Osteoblast (primary cell): ENCODE results near the gene NOTUM. TPM values are rescaled to one million over a fixed set of nuclear protein-coding genes. Genes with fewer than 3 reads are reported as not detected.

Experiments used
- DNase-seq: peaks from one replicate; pipeline ENCODE4 v3.0.0; 2011; ENCODE audit warnings: low spot score, mixed read lengths; ENCODE audit not compliant: insufficient read length; ENCODE audit errors: missing footprints
- H2AFZ ChIP-seq: 2 replicates; pipeline ENCODE4 v1.6.0; 2011; ENCODE audit warnings: mild to moderate bottlenecking, low read length
- H3K27ac ChIP-seq: 2 replicates; pipeline ENCODE4 v1.5.1; 2011; ENCODE audit warnings: mild to moderate bottlenecking, low read depth, low read length, moderate library complexity
- H3K27me3 ChIP-seq: 2 replicates; pipeline ENCODE4 v1.6.0; 2012; ENCODE audit warnings: mild to moderate bottlenecking, control low read depth, inconsistent platforms, low read length, moderate library complexity; ENCODE audit not compliant: insufficient read depth
- H3K36me3 ChIP-seq: 2 replicates; pipeline ENCODE4 v1.5.1; 2011; ENCODE audit warnings: mild to moderate bottlenecking, low read length, control low read depth, moderate library complexity; ENCODE audit not compliant: insufficient read depth
- H3K4me1 ChIP-seq: 2 replicates; pipeline ENCODE4 v1.5.1; 2011; ENCODE audit warnings: mild to moderate bottlenecking, low read length, control low read depth, moderate library complexity; ENCODE audit not compliant: insufficient read depth
- H3K4me2 ChIP-seq: 2 replicates; pipeline ENCODE4 v1.6.0; 2011; ENCODE audit warnings: mild to moderate bottlenecking, low read length; ENCODE audit not compliant: insufficient read depth
- H3K4me3 ChIP-seq: fragments of 200-600 bp; sonication (generic); 3 replicates; pipeline ENCODE4 v1.5.1; 2012; ENCODE audit warnings: mild to moderate bottlenecking, low read length, inconsistent platforms; ENCODE audit not compliant: insufficient read depth
- H3K79me2 ChIP-seq: 2 replicates; pipeline ENCODE4 v1.6.0; 2012; ENCODE audit warnings: mild to moderate bottlenecking, low read length, control low read depth, inconsistent platforms; ENCODE audit not compliant: insufficient read depth
- H3K9me3 ChIP-seq: 2 replicates; pipeline ENCODE4 v1.5.1; 2011; ENCODE audit warnings: low read depth, low read length, control low read depth
- H4K20me1 ChIP-seq: 2 replicates; pipeline ENCODE4 v1.6.0; 2012; ENCODE audit warnings: mild to moderate bottlenecking, low read length, control low read depth; ENCODE audit not compliant: insufficient read depth
- total RNA-seq: library from RNA; depleted of rRNA; stranded (reverse); fragments of >200 nt; gene quantifications from 2 replicates; pipeline ENCODE4 v1.2.3, GENCODE V29; 2012
- TF ChIP-seq, protein P1 (sequence below): IDR thresholded peaks from 2 replicates; pipeline ENCODE4 v1.5.1; 2011; ENCODE audit warnings: mild to moderate bottlenecking, low read depth, low read length, moderate library complexity; ENCODE audit errors: extremely low read depth

Gene NOTUM
- total RNA-seq, 1 donor, result 0.72 TPM

DNA sequence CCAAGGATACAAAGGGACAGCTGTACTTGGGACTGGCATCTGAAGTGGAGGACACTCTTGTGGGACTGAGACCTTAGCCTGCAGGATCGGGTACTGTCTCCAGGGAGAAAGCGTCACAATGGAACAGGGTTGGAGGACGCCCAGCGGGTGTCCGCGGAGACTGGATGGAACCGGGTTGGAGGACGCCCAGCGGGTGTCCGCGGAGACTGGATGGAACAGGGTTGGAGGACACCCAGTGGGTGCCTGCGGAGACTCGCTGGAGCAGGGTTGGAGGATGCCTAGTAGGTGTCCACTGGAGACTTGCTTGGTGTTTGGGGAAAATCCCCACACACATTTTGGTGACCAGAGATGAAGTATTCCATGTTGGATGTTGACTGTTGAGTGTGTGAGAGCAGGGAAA lies 13.8 kb downstream of the NOTUM start, which contains the start of gene MYADML2:
Gene MYADML2 (minus strand): TSS at position 45 of the 400 bp plus-strand sequence. CDS start 5,492 bp downstream, outside the sequence.
- H2AFZ ChIP-seq, result no peak within 1 kb of the TSS
- no peak within 1 kb of the TSS for H3K27ac ChIP-seq
- H3K27me3 ChIP-seq, result peaks cover 7% of the 10 kb centered on the region
- H3K36me3 ChIP-seq, result no peaks in the 10 kb centered on the region
- H3K4me2 ChIP-seq, result no peak within 1 kb of the TSS
- no peaks in the 10 kb centered on the region for H3K79me2 ChIP-seq
- no peaks in the 10 kb centered on the region for H3K9me3 ChIP-seq
- no peaks in the 10 kb centered on the region for H4K20me1 ChIP-seq
- H3K4me3 ChIP-seq, result no peak within 1 kb of the TSS
- no peak for DNase-seq
- H3K4me1 ChIP-seq, result no peaks in the 10 kb centered on the region
- TF ChIP-seq, protein P1, sequence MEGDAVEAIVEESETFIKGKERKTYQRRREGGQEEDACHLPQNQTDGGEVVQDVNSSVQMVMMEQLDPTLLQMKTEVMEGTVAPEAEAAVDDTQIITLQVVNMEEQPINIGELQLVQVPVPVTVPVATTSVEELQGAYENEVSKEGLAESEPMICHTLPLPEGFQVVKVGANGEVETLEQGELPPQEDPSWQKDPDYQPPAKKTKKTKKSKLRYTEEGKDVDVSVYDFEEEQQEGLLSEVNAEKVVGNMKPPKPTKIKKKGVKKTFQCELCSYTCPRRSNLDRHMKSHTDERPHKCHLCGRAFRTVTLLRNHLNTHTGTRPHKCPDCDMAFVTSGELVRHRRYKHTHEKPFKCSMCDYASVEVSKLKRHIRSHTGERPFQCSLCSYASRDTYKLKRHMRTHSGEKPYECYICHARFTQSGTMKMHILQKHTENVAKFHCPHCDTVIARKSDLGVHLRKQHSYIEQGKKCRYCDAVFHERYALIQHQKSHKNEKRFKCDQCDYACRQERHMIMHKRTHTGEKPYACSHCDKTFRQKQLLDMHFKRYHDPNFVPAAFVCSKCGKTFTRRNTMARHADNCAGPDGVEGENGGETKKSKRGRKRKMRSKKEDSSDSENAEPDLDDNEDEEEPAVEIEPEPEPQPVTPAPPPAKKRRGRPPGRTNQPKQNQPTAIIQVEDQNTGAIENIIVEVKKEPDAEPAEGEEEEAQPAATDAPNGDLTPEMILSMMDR, result no peak

DNA sequence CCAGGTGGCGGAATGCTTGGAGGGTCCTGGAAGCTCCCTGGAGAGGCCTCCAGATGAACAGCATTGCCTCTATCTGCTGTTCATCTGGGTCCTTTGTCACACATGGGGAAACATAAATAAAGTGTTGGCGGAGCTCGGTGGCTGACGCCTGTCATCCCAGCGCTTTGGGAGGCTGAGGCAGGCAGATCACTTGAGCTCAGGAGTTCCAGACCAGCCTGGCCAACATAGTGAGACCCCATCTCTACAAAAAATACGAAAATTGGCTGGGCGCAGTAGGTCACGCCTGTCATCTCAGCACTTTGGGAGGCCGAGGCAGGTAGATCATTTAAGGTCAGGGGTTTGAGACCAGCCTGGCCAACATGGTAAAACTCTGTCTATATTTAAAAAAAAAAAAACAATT lies 16.1 kb downstream of the NOTUM start:
- Histone ChIP-seq H3K27me3 (peaks cover 7% of the 10 kb centered on the region), H4K20me1 (no peaks in the 10 kb centered on the region), H2AFZ (no peak overlapping the region), H3K79me2 (no peaks in the 10 kb centered on the region), H3K4me1 (no peaks in the 10 kb centered on the region), H3K4me3 (no peak overlapping the region), H3K36me3 (no peaks in the 10 kb centered on the region), H3K9me3 (no peaks in the 10 kb centered on the region), H3K27ac (no peak overlapping the region), H3K4me2 (no peak overlapping the region)
- DNase-seq, result no peak
- TF ChIP-seq, protein P1, result no peak

DNA sequence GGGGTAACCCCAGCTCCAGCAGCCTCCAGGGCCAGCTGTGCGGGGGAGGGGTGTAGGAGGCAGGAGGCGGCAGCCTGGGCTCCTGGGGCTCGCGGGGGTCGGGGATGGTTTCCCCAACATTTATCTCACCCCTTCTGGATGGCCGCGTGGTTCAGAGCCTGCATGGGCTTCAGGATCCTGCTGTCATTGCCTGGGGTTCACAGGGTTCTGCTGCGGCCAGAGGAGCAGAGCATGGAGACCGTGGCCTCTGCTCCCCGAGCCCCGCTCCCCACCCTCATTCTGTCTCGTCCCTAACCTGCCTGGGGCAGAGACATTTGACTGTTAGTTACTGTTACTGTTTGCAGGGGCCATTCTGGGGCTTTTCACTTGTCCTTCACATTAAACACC lies 18.8 kb downstream of the NOTUM start:
- DNase-seq, result no peak
- Histone ChIP-seq H3K4me2 (no peak overlapping the region), H3K27me3 (peaks cover 7% of the 10 kb centered on the region), H3K79me2 (no peaks in the 10 kb centered on the region), H3K4me3 (no peak overlapping the region), H4K20me1 (no peaks in the 10 kb centered on the region), H3K9me3 (no peaks in the 10 kb centered on the region), H3K27ac (no peak overlapping the region), H3K36me3 (no peaks in the 10 kb centered on the region), H2AFZ (no peak overlapping the region), H3K4me1 (no peaks in the 10 kb centered on the region)
- TF ChIP-seq, protein P1, result no peak

DNA sequence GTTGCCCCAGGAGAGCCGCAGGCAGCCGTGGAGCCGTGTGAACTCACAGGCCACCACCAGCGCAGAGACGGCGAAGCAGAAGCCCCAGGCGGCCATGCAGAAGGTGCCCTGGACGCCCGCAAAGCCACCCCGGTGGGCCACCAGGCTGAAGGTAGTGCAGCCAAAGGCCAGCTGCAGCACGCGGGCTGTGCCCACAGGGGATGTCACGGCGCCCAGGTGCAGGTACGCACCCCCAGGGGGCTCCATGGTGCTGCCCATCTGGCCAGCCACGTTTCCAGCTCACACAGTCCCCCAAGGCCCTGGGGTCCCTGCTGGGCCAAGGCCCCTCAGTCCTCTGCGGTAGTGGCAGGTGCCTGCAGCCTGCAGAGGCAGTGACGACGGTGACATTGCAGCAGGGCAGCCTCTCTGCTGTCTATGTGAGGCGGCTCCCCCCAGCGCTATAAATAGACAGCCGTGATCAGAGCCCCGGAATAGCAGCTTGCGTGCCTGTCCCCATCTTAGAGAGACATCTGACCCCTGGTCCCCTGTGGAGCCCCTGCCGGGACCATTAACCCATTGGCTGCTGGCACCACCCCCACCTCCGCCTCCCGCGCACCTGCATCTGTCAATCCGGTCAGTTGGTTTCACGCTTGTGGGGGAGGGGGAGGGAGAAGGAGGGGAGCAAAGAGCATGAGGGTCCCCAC lies 19.4 kb downstream of the NOTUM start:
- no peak overlapping the region for H2AFZ ChIP-seq
- no peak overlapping the region for H3K4me2 ChIP-seq
- peaks cover 3% of the 10 kb centered on the region for H3K4me1 ChIP-seq
- TF ChIP-seq, protein P1, result no peak
- no peaks in the 10 kb centered on the region for H4K20me1 ChIP-seq
- no peak overlapping the region for H3K27ac ChIP-seq
- no peak overlapping the region for H3K4me3 ChIP-seq
- no peak for DNase-seq
- peaks cover 7% of the 10 kb centered on the region for H3K27me3 ChIP-seq
- H3K36me3 ChIP-seq, result no peaks in the 10 kb centered on the region
- peaks cover 3% of the 10 kb centered on the region for H3K79me2 ChIP-seq
- H3K9me3 ChIP-seq, result no peaks in the 10 kb centered on the region
